Dermis microvascular lymphatic vessel endothelial cell (primary cell): ENCODE measurements around the gene PTGES. TPM values are rescaled to one million over a fixed set of nuclear protein-coding genes. Genes with fewer than 3 reads are reported as not detected.
"Not testable (repeated sequence)": the region's sequence is repeated elsewhere in the genome, so short reads cannot be mapped to it uniquely, and the experiment has no call there.

Source experiments
- DNase-seq, 2 donors: peaks; one replicate each; pipeline versions ENCODE4 v3.0.0 to v3.0.0-alpha.2; 2010; ENCODE audit warnings: low read depth in 2 of 2
- total RNA-seq: library from RNA; depleted of rRNA; stranded (reverse); fragments of >200 nt; gene quantifications from 2 replicates; pipeline ENCODE4 v1.2.1, GENCODE V29; 2014

PTGES gene, protein sequence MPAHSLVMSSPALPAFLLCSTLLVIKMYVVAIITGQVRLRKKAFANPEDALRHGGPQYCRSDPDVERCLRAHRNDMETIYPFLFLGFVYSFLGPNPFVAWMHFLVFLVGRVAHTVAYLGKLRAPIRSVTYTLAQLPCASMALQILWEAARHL
- 0.25 and 0.26 TPM in 2 replicates for total RNA-seq

DNA sequence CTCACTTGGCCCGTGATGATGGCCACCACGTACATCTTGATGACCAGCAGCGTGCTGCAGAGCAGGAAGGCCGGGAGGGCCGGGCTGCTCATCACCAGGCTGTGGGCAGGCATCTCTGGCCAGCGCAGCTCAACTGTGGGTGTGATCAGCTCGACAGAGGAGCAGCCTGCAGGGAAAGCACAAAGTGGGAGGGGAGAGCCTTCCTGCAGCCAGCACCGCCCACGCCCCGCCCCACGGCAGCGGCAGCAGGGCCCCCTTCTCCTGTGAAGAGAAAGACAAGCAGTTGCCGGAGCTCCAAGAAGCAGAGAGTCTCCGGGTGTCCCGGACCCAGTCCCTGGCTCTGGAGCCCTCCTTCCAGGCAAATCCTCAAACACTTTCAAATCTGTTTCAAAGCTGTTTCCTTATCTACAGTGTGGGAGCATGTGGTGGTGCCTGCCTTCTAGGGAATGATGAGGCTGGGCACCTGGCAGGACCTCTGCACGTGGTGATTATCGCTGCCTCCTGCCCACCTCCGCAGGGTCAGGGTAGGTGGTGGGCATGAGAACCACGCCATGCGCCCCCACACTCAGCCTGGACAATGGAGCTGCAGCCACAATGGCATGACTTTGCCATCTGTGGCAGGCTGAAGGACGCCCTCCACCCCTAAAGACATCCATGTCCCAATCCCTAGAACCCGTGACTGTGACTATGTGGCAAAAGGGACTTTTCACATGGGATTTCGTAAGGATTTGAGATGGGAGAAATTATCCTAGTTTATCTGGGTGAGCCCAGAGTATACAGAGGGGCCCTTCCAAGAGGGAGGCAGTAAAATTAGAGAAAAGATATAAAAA is at the start of gene PTGES:
PTGES (minus strand) TSS at position 143 of the 830 bp plus-strand sequence; CDS start at position 113, 30 bp downstream.
- DNase-seq, result peak; percentile 18 to 60

DNA sequence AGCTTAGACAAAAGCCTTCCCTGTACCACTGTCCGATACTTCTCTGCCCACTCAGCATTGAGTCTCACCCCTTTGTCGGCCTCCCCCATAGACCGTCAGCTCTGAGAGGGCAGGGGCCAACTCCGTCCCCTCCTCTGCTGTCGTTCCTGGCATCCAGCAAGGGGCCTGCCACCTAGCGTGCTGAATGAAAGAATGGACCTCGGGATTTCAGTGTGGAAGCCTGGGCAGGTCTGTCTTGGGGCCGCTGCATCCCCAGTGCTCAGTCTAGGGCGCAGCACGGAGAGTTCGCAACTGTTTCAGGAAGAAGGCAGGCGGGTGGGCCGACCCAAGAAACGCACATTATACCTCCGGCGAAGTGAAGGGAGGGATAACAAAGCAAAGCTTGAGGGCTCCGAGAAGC is 48.7 kb upstream of the PTGES start:
- no peak for DNase-seq

DNA sequence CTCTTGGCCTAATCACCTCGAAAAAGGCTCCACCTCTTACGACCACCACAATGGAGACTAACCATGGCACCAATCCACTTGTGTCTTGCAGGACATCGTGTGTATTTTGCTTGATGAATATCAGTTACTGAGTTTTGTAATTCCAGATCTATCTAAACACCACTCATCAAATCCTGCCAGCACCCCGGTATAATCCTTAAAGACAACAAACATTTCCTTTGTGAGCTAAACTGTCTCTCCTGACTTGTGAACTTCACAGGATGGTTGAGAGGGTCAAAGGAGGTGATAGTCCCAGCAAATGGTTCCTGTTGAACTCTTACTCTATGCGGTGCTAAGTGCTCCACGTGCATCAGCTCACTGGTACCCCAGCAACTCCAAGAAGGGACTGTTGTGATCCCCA is 46.1 kb upstream of the PTGES start:
- no peak for DNase-seq

DNA sequence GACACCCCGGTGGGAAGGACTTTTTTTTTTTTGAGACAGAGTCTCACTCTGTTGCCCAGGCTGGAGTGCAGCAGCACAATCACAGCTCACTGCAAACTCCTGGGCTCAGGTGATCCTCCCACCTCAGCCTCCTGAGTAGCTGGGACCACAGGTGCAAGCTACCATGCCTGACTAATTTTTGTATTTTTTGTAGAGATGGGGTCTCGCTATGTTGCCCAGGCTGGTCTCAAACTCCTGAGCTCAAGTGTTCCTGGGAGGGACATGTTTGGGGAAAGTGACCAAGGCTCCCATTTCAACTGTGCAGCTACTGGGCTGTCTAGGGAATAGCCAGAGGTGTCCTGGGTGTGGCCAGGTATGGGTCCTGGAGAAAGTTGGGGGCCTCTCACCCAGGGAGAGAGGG is 43.2 kb upstream of the PTGES start:
- DNase-seq, result not testable (repeated sequence)

DNA sequence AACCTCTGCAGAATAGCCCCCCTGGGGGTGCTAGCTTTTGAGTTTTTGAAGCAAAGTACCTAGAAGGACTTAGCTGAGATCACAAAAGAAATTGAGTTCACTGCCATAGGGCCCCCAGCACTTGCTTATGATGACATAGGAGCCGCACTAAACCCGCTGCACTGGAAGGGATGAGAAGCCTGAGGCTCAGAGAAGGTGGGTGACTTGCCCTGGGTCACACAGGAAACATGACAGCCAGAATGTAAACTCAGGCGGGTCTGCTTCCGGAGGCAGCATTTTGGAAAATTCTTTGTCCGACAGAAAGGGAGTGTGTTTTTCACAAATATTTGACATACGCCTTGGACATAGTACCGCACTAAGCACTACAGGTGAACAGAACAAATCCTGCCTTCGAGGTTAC is 41.7 kb upstream of the PTGES start:
- DNase-seq, result no peak

DNA sequence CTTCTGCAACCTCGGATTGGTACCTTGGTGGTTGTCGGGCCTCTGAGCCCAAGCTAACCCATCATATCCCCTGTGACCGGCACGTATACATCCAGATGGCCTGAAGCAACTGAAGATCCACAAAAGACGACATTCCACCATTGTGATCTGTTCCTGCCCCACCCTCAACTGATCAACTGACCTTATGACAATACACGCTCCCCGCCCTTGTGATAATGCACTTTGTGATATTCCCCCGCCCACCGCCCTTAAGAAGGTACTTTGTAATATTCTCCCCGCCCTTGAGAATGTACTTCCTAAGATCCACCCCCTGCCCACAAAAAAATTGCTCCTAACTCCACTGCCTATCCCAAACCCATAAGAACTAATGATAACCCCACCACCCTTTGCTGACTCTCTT is 33.6 kb upstream of the PTGES start:
- no peak for DNase-seq

DNA sequence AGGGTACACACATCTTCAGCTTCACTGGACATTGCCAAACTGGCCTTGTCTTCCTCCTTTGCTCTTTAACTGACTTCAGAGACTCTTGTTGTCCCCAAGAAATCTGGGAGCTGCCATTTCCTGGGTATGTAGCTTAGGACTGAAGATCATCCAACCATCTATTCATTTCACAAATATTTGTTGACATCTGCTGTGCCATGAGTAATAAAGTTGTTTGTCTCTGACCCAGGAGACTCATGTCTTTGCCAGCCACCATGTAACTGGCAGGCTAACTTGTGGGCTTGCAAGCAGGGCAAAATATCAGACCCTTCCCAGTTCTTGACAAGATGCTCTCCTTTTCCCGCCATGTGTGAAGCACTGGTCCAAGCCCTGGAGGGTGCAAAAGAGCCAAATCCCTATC is 33.0 kb upstream of the PTGES start:
- no peak for DNase-seq

DNA sequence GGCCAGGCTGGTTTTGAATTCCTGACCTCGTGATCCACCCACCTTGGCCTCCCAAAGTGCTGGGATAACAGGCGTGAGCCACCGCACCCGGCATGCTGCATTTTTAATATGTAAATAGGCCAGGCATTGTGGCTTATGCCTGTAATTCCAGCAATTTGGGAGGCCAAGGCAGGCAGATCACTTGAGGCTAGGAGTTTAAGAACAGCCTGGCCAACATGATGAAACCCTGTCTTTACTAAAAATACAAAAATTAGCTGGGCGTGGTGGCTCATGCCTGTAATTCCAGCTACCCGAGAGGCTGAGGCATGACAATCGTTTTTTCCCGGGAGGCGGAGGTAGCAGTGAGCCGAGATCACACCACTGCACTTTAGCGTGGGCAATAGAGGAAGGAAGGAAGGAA is 32.1 kb upstream of the PTGES start:
- DNase-seq, result not testable (repeated sequence)

DNA sequence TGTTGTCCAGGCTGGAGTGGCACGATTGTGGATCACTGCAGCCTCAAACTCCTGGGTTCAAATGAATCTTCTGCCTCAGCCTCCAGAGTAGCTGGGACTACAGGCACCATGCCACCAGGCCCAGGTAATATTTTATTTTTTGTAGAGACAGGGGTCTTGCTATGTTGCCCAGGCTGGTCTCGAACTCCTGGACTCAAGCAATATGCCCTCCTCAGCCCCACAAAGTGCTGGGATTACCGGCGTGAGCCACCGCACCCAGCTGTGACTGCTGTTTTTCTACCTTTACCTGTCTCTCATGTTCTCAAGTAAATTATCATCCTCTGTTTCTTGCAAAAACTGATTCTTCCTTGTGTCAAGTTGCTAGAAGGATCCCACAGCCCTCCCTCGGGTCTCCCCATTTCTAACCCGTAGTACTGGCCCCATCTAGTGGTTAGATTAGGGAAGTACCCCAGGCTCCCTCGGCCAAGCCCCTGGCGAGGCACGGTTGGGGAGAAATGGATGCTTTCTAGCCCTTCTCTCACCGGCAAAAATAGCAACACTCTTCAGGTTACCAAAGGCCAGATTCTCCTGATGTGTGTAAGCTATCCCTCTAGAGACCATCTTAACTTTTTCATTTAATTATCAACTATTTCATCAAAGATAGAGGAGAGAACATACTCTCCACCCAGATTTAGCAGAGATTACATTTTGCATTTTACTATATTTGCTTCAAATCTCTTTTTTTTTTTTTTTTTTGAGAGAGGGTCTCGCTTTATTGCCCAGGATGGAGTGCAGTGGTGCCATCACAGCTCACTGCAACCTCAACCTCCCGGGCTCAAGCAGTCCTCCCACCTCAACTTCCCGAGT is 30.9 kb upstream of the PTGES start:
- peak in 1 of 2 donors; percentile 66 for DNase-seq

DNA sequence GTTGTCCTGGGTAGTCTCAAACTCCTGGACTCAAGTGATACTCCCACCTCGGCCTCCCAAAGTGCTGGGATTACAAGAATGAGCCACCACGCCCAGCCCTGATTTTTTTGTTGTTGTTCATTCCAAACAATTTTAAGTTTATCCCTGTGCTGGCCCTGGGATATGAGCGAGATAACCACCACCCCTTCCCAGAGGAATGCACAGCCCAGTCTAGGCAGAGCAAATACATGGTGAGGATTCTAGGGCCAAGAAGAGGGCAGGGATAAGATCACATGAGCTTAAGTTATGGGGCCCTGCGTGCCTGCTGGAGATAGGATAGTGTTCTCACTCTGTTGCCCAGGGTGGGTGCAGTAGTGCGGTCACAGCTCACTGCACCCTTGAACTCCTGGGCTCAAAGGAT is 29.1 kb upstream of the PTGES start:
- DNase-seq, result no peak

DNA sequence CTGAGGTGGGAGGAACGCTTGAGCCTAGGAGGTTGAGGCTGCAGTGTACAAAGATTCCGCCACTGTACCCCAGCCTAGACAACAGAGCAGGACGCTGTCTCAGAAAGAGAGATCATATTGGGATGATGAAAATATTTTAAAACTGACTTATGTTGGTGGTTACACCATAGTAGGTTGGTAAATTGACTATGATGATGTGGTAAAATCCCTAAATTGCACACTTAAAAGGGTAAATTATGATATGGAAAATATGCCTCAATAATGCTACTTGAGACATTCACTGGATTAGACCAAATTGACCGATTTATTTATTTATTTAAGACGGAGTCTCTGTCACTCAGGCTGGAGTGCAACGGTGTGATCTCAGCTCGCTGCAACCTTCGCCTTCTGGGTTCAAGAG is 28.3 kb upstream of the PTGES start:
- no peak for DNase-seq

DNA sequence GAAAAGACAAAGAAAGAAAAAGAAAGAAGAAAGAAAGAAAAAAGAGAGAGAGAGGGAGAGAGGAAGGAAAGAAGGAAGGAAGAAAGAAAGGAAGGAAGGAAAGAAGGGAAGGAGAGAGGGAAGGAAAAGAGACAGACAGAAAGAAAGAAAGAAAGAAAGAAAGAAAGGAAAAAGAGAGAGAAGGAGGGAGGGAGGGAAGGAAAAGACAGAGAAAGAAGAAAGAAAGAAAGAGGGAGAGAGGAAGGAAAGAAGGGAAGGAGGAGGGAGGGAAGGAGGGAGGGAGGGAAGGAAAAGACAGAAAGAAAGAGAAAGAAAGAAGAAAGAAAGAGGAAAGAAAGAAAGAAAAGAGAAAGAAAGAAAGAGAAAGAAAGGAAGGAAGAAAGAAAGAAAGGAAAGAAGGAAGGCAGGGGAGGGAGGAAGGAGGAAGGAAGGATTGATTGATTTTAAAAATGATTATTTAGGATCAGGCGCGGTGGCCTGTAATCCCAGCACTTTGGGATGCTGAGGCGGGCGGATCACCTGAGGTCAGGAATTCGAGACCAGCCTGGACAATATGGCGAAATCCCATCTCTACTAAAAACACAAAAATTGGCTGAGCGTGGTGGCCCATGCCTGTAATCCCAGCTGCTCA is 26.8 kb upstream of the PTGES start:
- no peak for DNase-seq

DNA sequence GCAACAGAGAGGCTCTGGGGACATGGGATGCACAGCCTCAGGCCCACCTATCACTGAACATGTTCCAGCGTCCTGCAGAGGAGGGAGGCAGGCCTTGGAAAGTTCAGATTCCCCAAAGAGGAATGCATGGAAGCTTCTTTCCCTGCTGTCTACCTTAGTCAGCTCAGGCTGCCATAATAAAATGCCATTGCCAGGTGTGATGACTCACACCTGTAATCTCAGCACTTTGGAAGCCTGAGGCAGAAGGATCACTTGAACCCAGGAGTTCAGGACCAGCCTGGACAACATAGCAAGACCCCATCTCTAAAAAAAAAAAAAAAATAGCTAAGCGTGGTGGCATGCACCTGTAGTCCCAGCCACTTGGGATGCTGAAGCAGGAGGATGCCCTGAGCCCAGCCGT is 25.6 kb upstream of the PTGES start:
- no peak for DNase-seq

DNA sequence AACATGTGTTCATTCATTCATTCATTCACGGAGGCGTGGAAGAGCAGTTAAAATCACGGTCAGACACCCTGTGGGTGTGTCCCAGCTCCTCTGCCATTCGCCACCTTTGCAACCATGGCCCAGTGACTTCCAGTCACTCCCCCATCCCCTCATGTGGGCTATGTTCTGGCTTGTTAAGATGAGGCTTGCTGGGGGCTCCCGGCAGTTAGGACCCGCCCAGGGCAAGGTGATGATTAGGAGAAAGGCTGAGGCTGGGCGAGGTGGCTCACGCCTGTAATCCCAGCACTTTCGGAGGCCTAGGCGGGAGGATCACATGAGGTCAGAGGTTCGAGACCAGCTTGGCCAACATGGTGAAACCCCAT is 24.9 kb upstream of the PTGES start:
- DNase-seq, result no peak

DNA sequence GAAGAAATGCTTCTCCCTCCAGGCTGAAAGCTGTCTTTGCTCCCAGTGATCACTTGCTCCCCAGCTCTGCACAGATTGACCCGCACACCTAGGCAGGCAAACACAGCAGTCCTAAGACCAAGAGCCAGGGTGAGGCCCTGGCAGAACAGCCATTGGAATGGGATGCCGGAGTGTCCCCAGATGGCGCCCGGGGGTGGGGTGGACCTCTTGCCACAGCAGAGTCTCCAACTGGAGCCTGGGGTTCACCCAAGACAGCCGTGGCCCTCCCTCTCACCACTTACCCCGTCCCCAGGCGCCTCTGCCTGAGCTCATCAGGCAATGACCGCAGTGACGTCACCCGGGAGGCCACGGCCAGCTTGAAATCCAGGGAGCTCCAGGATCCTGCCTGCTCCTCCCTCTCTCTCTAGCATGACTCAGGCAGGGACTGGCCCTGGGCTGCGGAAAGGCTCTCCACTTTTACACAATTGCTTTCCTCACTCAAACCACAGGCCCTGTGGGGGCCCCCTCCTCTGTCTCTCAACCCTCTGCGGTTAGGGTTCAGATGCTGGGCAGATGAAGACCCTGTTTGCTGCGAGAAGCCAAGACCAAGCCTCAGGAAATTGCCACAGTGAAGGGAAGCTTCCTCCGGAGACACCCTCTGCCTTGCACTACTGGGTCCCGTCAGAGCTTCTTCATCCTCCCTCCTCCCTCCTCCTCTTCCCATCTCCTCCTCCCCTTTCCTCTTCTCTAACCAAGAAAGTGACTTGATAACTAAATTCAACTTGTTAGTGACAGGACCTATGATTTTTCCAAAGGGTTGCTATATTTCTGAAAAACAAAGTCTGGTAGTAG is 24.3 kb upstream of the PTGES start:
- peak; percentile 16 to 84 for DNase-seq

DNA sequence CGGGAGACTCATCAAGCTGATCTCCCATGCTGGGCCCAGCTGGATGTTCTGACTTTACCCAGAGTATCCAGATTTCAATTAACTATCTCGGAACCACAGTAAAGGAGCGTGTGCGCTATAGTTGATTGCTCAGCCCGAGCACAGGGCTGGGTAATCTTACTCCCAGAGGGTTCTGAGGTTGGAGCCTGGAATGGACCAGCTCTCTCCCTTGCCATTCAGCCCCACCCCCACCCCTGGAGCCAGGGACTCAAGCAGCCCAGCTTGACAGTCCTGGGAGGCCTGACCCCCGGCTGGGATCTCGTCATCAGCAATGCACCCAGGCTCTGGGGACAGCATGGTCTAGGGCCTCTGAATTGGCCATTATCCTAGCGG is 23.7 kb upstream of the PTGES start:
- DNase-seq, result no peak

DNA sequence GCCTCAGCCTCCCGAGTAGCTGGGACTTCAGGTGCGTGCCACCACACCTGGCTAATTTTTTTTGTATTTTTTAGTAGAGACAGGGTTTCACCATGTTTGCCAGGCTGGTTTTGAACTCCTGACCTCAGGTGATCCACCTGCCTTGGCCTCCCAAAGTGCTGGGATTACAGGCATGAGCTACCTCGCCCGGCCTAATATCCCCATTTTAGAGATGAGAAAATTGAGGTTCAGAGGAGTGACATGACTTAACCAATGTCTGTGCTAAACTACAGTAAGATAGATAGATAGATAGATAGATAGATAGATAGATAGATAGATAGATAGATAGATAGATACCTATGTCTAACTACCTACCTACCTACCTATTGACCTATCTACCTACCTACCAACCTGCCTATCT is 23.3 kb upstream of the PTGES start:
- not testable (repeated sequence) for DNase-seq

DNA sequence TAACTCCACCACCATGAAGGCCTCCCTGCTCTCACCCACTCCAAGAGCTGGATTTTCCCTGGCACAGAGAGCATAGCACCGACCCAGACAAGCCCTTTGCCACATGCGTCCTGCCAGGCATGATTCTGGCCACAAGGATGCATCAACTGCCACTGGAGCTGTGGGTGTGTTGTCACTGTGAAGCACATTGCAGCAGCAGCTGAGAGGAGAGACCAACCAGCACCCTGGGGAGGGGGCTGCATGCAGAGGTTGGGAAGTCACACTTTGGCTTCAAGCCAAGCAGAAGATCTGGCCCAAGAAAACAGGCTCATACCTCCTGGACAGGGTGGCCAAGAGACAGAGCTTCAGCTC is 22.6 kb upstream of the PTGES start:
- DNase-seq, result no peak

DNA sequence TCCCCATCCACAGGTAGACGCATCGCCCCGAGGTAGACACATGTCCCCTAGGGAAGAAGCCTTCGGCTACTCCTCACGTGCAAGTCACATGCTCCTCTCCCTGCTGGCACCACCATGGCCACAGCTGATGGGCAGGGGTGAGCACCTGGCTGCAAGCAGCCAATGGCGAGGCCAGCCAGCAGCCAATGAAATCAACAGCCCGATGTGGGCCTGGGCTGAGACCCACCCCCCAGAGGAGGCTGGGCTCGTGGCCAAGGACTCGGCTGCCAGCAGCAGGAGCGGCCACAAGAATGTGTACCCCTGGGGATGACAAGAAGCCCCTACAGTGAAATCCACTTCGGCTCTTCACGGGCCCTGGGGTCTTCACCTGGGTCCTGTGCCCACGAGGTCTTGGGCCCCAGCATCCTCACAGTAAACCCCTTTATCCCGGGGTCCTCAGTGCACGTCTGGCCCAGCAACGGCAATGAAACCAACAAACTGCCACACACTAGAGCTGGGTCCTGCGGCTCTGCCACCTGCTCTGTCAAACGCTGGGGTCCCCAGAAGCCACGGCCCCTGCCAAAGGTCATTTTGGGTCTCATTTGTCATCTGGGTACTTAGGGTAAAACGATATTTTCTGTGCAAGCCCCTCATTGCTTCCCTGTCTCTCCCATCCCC is 22.1 kb upstream of the PTGES start:
- no peak for DNase-seq

DNA sequence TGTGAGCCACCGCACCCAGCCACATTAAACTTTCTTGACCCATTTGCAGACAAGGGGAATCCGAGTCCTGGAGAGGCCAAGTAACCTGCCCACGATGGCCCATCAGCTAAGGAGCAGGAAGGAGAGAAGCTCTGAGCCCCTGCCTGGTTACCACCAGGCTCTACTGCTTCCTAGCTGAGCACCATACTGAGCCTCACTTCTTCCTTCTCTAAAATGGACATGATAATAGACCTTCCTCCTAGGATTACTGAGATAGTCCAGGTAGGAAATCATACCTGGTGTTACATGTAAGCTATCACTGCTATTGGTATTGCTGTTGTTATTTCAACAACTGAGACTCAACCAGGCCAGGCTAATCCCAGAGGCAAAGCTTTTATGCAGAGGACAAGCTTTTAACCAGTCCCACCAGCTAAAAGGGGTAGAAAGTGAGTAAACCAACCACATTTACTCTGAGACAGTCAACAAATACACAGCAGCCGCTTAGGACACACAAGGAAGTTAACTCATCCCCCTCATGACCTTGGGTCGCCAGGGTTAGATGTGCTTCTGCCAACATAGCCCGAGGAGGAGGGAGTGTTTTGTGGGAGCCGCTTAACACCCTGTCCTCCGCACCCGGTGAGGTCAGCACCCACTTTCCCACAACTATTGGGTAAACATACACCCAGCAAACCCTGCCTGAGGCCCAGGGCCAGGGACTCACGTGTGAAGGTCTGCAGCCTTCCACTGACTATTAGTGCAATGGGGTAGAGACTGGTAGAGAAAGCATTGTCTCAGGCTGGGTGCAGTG is 20.6 kb upstream of the PTGES start:
- peak in 1 of 2 donors; percentile 8 for DNase-seq
